HT-29 (cell line): ENCODE measurements around the gene CTAG2. TPM values are rescaled to one million over a fixed set of nuclear protein-coding genes. Genes with fewer than 3 reads are reported as not detected.
"Not testable (repeated sequence)": the region's sequence is repeated elsewhere in the genome, so short reads cannot be mapped to it uniquely, and the experiment has no call there.

Experiments
- DNase-seq: peaks from one replicate; pipeline ENCODE4 v3.0.0-alpha.2; 2015; ENCODE audit warnings: low spot score
- total RNA-seq: library from RNA; depleted of rRNA; stranded (reverse); fragments of >200 nt; shearing (Covaris generic); gene quantifications from 2 replicates; pipeline ENCODE4 v1.2.3, GENCODE V29; 2014; rRNA removed

The CTAG2 gene
- total RNA-seq, result not detected in 2 replicates

DNA sequence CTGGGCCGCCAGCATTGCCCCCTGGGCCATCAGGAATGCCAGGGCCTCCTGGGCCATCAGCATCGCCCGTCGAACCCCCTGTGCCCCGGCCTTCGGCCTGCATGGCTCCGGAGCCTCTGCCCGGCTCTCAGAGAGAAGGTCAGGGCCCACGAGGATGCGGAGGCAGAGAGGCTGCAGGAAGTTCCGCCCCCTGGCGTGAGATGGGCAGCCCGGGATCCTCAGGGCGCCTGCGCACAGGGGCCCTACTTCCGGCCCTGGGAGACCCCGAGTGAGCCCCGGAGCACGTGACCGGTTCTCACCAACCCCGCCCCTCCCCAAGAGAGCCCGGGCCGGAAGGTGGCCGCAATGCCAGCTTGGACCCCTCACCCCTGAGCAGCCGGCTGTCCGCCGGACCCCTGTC, at the start of gene CTAG2:
Gene CTAG2, minus strand, starts transcription at position 167 of the 400 bp plus-strand sequence. Its CDS starts 64 bp downstream, at position 103.
- not testable (repeated sequence) for DNase-seq

DNA sequence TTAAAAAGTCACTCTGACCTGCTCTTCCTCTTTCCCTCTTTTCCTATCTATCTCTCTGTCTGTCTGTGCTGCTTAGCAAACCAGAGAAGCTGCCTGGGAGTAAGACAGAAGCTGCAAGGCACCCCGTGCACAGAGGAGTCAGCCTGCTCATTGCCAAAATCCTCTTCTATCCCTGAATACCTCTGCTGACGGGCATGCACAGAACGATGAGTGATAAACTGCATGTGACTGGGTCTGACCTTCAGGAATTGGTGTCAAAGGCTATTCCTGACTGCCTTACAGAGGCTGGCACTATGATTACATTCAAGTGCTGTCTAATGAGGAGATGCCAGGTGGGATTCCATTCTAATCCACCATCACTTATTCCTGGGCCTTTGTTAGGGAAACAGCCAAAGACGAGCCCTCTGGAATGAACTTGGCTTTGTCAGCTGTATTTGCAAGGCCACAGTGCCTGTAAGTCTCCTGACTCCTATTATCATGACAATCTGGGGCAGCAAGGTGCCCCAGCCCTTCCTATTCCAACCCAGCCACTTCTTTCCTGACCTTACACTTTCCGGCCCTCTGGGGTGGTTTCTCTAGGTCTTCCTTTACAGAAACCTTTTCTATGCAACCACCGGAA, 45.4 kb upstream of the CTAG2 start:
- no peak for DNase-seq

DNA sequence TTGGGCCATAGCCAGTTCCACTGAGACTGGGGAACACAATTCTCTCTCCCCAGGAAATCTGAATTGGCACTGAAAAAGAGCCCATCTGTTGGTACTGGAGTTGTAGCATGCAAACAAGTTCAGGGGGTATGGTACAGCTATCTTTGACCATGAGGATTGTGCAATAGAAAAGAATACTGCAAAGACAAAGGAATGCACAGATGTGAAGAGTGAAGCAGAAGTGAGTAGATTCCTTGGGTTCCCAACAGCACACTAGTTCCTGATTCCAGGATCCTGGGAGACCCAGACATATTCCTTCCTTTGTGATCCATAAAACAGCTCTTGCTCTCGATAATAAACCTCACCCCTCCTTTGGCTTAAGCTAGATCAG, 43.3 kb upstream of the CTAG2 start:
- no peak for DNase-seq

DNA sequence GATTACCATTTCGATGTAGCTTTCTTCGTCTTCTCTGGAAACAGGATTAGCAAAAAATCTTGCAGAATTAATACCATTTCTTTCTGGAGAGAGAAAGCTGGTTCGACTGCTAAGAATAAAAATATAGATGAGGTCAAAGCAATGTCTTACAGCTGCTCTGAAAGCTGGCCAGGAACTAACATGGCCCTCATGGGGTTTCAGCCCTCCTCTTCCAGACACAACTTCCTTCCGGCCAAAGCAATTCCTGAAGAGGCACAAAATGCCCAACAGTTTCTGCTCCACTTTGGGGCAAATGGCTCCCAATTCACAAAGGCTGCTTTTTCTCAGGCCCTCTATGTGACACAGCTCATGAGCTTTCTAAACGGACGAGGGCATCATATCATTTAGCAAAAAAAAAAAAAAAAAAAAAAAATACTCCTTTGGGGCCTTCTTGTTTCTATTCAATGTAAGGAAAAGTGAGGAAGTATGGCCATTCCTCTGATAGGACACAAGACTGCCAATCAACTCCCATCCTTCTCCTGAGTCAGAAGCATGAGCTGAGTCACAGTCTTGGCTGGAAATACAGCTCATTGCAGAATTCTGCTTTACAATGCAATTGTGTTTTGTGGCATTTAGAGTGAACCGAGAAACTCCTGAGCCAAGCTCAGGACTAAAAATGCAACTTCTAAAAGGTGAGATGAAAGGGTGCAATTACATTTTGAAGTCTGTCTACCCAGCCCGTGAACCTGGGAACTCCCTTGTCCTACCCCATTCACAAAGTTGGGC, 42.7 kb upstream of the CTAG2 start:
- no peak for DNase-seq

DNA sequence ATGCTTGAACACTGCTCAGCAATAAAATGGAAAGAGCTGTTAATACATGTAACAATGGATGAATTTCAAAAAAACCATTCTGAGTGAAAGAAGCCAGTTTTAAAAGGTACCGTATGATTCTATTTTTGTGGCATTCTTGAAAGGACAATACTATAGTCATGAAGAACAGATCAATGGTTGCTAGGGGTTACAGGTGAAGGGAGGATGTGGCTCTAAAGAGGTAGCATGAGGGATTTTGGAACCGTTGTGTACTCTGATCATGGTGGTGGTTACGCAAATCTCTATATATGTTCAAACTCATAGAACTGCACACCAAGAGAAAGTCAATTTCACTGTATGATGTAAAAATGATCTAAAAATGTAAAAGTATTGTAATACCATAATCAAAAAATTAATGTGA, 40.0 kb upstream of the CTAG2 start:
- no peak for DNase-seq

DNA sequence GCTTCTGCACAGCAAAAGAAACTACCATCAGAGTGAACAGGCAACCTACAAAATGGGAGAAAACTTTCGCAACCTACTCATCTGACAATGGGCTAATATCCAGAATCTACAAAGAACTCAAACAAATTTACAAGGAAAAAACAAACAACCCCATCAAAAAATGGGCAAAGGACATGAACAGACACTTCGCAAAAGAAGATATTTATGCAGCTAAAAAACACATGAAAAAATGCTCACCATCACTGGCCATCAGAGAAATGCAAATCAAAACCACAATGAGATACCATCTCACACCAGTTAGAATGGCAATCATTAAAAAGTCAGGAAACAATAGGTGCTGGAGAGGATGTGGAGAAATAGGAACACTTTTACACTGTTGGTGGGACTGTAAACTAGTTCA, 37.1 kb upstream of the CTAG2 start:
- DNase-seq, result not testable (repeated sequence)

DNA sequence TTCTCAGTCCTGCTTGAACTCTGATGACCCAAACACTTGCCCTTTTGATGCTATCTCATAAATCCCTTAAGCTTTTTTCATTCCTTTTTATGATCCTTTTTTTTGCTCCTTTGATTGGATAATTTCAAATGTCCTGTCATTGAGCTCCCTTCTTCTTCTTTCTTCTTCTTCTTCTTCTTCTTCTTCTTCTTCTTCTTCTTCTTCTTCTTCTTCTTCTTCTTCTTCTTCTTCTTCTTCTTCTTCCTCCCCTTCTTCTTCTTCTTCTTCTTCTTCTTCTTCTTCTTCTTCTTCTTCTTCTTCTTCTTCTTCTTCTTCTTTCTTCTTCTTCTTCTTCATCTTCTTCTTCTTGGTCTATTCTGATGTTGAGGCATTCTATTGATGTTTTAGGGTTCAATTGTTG, 18.7 kb upstream of the CTAG2 start:
- DNase-seq, result not testable (repeated sequence)

DNA sequence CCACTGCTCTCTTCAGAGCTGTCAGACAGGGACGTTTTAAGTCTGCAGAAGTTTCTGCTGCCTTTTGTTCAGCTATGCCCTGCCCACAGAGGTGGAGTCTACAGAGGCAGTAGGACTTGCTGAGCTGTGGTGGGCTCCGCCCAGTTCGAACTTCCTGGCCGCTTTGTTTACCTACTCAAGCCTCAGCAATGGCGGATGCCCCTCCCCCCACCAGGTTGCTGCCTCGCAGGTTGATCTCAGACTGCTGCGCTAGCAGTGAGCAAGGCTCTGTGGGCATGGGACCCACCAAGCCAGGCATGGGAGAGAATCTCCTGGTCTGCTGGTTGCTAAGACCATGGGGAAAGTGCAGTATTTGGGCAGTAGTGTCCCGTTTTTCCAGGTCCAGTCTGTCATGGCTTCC, 17.5 kb upstream of the CTAG2 start:
- not testable (repeated sequence) for DNase-seq

DNA sequence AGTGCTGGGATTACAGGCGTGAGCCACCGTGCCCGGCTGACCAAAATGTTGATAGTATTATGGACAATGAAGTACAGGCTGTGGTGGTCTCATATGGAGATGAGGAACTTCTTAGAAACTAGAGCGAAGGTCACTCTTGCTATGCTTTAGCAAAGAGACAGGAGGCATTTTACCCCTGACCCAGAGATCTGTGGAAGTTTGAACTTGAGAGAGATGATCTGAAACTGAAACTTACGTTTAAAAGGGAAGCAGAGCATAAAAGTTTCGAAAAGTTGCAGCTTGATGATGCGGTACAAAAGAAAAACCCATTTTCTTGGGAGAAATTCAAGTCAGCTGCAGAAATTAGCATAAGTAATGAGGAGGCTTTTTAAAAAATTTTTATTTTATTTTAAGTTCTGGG, 8.5 kb upstream of the CTAG2 start:
- no peak for DNase-seq

DNA sequence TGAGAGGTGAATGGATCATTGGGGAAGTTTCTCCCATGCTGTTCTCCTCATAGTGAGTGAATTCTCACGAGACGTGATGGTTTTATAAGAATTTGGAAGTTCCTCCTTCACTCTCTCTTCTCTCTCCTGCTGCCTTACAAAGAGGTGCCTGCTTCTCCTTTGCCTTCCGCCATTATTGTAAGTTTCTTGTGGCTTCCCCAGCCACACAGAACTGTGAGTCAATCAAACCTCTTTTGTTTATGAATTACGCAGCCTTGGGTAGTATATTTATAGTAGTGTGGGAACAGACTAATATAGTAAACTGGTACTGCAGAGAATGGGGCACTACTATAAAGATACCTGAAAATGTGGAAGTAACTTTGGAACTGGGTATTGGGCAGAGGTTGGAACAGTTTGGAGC, 7.8 kb upstream of the CTAG2 start:
- DNase-seq, result no peak

DNA sequence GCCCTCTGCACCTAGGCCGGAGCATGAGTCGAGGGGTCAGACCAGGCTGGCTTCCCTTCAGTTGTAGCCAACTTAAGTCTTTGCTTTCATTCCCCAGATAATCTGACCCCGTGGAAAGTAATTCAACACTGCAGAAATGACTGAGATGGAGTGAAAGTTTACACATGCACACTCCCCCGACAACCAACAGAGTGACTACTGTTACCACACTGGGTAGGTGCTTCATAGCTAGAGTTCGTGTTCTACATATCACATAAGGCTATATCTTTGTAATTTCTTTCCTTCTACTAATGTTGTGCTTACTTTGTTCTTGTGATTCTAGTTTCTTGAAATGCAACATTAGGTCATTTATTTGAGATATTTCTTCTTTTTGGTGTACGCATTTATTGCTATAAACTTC, 7.2 kb upstream of the CTAG2 start:
- DNase-seq, result no peak

DNA sequence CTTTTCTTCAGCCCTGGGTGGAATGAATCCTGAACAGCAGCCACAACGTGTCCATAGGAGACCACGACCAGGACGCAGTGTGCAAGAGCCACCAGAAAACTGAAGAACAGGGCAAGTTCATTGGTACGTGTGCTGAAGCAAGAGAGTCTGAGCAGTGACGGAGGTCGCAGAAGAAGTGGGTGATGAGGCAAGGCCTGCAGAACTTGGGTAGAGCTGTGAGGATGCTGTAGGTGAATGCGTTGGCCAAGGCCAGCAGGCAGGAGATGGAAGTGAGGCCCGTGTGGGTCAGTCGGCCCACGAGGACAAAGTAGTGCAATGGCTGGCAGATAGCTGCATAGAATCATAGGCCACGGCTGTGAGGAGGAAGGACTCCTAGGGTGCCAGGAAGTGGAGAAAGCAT, 5.6 kb upstream of the CTAG2 start:
- DNase-seq, result no peak

DNA sequence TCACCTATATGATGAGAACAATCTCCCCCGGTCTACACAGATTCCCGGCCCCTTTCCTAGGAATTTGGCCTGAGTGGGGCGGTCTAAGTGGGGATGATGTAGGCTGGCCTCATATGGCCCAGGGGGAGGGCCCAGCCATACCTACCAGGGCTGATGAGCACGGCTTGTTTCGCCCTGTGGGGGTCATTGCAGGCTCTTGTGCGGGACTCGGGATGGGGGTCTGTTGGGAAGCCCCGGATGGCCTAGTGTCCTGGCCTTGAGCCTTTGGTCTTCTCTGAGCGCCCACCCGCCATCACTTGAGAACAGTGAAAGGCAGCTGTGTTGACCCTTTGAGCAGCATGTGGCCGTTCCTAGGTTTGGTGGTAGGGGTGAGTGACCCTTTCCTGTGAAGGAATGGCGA, 4.8 kb upstream of the CTAG2 start:
- no peak for DNase-seq

DNA sequence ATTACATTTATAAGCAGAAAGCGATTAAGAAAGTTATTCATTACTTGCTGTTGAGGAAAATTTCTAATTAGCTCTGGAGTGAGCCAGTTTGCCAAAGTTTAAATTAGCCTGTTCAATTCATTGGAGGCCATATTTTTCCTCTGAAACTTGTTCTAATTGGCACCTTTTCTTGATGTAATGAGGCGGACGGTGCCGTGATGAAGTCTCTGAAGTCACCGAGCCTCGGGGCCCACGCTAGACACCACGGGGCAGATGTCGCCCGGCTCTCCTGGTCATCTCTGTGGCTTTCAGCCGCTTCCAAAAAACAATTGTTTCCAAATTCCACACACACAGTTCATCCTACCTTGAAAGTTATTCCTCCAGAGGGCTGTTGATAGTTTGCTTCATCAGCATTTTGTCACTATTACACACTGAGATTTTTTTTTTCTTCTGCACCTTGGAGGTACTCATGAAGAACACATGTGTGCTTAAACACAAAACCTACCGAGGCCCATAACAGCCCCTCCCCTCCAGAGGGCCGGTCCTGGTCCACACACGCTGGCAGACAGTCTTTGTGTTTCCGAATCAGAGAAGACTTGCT, 3.9 kb upstream of the CTAG2 start:
- DNase-seq, result no peak

DNA sequence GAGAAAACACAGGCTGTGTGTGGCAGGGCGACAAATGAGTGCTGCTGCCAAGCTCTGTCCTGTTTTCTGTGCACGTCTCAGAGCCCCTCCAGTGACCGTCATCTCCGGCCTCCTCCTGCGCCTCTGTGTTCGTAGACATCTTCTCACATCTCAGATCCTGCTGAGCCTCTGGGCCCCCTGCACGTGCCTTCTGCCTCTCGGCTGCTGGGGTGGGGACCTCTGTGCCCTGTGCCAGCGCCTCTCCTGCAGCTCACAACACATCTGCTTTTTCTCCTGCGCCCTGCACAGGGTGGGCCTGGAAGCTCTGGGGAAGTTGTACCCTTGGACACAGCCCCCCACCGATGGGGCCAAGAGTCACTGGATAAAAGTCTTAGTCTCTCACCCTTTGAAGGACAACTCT, 2.4 kb upstream of the CTAG2 start:
- DNase-seq, result no peak

DNA sequence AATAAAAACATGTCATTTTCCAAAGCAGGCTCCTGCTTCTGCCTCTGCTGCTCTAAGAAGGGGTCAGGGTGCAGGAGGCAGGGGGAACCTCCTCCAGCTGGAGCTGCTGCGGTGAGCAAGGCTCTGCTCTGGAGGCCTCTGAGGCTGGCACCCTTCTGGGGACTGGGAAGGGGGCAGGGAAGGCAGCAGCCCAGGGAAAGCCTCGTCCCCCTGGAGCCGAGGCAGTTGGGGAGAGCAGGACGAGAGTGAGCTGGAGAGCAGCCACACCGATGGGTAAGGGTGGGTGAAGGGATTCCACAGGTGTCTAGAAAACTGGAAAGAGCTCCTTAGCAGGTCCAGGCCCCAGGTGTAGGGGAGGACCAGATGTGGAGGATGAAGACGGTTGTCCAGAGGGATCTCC, 2.0 kb upstream of the CTAG2 start:
- no peak for DNase-seq

DNA sequence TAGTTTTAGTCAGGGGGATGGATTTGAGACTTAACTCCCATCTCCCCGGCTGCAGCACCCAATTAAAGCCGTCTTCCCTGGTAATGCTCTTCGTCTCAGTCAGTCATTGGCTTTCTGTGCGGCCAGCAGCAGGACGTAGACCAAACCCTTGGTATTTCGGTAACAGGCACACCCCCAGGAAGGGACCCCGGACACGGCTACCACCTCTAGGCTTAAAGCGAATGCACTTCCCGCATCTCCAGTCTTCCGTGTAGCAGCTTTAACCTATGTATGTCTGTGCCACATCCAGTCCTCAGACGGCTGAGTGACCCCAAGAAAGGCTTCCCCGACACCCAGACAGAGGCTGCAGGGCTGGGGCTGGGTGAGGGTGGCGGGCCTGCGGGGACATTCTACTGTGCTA, 1.5 kb upstream of the CTAG2 start:
- no peak for DNase-seq

DNA sequence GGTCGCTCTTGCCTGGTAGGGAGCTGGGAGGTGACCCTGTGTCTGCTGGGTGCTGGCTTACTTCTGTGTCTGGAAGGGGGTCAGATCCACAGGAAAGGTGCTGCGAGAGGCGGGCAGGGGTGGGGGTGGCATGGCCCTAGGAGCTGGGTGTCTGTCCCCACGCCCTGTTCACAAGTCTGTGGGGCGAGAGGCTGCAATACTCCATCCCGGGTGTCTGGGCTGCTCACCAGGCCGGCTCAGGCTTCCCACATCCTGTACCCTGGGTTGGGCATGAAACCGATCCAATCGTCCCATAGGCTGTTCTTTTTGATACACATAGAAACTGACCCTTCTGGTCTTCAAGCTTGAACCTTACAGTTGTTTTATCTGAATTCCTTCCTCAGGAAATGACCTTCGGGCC, 993 bp upstream of the CTAG2 start:
- no peak for DNase-seq

DNA sequence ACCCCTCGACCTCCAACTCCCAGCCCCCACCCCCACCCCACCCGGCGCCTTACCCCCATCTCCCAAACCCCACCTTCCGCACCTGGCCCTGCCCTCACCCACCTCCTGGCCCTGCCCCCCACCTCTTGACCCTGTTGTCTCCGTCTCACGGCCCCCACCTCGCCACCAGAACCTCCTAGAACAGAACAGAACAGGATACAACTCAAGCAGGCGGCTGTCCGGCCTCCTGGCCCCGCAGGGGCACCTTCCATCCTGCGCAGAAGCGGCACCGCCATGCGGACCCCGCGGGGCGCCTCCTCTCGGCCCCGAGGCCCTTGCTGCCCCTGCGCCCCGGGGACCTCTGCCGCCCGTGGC, 354 bp downstream of the CTAG2 start:
- DNase-seq, result no peak

DNA sequence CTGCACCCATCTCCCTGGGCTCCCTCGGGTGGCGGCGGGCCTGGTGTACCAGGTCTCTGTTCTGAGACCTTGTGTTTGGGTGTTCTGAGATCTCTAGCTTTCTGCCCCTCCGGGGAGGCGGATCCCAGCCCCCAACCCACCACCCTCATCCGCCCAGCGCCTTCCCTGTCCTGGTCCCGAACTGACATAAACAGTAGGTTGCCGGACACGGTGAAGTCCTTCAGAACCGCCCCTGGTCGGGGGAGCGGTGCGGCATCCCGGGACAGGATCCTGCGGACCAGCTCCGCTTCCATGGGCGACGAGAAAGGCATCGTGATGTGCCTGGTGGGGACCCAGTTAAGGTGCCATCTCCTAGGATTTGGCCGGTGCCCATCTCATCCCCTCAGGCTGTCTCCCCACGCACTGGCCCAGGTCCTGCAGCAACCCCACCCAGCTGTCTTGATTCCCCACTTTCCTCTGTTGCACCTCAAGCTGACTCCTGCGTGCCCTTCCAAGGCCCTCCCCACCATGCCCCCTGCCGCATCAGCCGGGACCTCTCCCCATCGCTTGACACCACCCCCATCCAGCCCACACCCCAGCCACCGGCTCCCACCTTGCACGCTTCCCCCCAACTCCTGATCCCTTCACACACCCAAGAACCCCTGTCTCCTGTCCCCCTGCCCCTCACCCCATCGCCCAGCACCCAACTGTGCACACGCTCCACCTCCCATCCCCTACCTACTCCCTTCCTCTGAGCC, 900 bp downstream of the CTAG2 start:
- no peak for DNase-seq

DNA sequence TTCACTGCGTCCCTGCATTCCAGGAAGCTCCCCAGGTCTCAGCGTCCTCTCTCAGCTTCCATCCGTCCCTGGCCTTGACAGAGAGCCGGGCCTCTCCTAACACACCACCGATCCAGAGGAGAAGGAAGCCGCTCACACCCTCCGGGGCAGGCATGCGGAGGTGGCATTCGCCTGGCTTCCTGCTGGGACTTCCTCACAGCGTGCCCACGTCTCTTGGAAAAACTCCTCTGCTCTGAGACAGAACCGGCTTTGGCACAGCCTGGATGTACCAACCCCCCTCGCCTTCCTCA, 3.2 kb downstream of the CTAG2 start:
- DNase-seq, result no peak

DNA sequence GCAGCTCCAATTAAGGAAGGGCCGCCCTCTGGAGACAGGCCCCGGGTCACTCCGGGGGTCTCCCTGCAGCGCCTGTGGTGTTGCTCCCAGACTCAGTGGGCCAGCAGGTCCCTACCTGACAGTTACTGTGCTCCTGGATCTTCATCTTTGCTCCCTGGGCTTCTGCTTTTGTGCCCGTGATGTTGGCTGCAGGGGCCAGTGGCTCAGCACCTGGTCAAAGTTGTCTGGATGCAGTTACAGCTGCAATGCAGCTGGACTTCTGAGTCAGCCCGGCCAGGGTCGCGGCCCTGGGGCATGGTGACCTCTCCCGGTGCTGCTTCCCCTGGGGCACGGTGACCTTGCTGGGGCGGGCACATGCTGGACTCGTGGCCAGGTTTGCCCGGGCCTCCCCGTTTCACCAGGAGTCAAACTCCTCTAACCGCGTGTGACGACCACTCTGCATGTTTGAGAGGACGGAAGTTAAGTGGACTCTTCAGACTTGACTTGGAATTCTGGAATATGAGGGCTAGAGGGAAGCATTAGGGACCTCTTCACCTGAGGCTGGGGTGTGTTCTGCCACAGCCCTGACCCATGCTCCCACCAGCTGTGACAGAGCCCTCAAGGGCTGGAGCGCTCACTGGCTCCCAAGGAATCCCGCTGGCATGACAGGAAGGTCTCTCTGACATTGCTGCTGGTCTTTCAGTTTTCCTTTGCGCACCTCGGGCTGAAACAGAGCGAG, 3.7 kb downstream of the CTAG2 start:
- DNase-seq, result no peak
